Tibial nerve (tissue), 4 donors: ENCODE measurements around the gene LRRC4. TPM values are rescaled to one million over a fixed set of nuclear protein-coding genes. Genes with fewer than 3 reads are reported as not detected.

Source experiments
- DNase-seq, 2 donors: peaks; one replicate each; pipeline ENCODE4 v3.0.0-alpha.2; 2019; ENCODE audit warnings: low spot score in 2 of 2
- H3K27ac ChIP-seq, 4 donors: fragments of 200-600 bp; sonication (generic) in 3 of 4; one replicate each; pipeline ENCODE4 v1.5.1; 2017 to 2019; ENCODE audit warnings: mild to moderate bottlenecking in 1 of 4
- H3K27me3 ChIP-seq, 2 donors: fragments of 200-600 bp; sonication (generic) in 1 of 2; one replicate each; pipeline versions ENCODE4 v1.5.1 to v1.6.0; 2017 to 2019
- H3K36me3 ChIP-seq, 3 donors: fragments of 200-600 bp; sonication (generic); one replicate each; pipeline ENCODE4 v1.5.1; 2018 to 2019
- H3K4me1 ChIP-seq, 4 donors: fragments of 200-600 bp; sonication (generic) in 3 of 4; one replicate each; pipeline ENCODE4 v1.5.1; 2017 to 2019
- H3K4me3 ChIP-seq, 4 donors: fragments of 200-600 bp; sonication (generic) in 3 of 4; one replicate each; pipeline ENCODE4 v1.5.1; 2017 to 2019; ENCODE audit warnings: mild to moderate bottlenecking in 1 of 4, moderate library complexity in 1 of 4
- H3K9me3 ChIP-seq, 4 donors: fragments of 200-600 bp; sonication (generic) in 3 of 4; one replicate each; pipeline ENCODE4 v1.5.1; 2017 to 2019
- EP300 ChIP-seq, 2 donors: sonication (generic); formaldehyde crosslinking; IDR thresholded peaks; one replicate each; pipeline ENCODE4 v1.6.1; 2017; ENCODE audit warnings: antibody characterized with exemption in 2 of 2, mild to moderate bottlenecking in 1 of 2
- POLR2A ChIP-seq, 2 donors: fragments of 450-650 bp; IDR thresholded peaks; one replicate each; pipeline ENCODE4 v1.6.1; 2017; ENCODE audit warnings: antibody characterized with exemption in 2 of 2, mild to moderate bottlenecking in 2 of 2, moderate library complexity in 2 of 2
- WGBS, 2 donors: methylation state at CpG; one replicate each; pipeline ENCODE4 v1.1.5; 2018; 5-methylcytosine and 5-hydroxymethylcytosine counted together
- total RNA-seq, 4 donors: library from RNA; depleted of rRNA; stranded (reverse); fragments of >200 nt; gene quantifications; one replicate each; pipeline ENCODE4 v1.1.0, GENCODE V29; 2016
- TF ChIP-seq, protein P1 (sequence below), 5 experiments: fragments of 200-600 bp in 3 of 5; fragments of 450-650 bp in 2 of 5; sonication (generic) in 3 of 5; IDR thresholded peaks; one replicate each; pipeline ENCODE4 v1.5.1; 2016 to 2019; ENCODE audit warnings: antibody characterized with exemption in 5 of 5, mild to moderate bottlenecking in 3 of 5, moderate library complexity in 2 of 5

LRRC4 gene
- total RNA-seq, 4 donors from 2014 or later, result 2.2 to 2.4 (median 2.3) TPM

DNA sequence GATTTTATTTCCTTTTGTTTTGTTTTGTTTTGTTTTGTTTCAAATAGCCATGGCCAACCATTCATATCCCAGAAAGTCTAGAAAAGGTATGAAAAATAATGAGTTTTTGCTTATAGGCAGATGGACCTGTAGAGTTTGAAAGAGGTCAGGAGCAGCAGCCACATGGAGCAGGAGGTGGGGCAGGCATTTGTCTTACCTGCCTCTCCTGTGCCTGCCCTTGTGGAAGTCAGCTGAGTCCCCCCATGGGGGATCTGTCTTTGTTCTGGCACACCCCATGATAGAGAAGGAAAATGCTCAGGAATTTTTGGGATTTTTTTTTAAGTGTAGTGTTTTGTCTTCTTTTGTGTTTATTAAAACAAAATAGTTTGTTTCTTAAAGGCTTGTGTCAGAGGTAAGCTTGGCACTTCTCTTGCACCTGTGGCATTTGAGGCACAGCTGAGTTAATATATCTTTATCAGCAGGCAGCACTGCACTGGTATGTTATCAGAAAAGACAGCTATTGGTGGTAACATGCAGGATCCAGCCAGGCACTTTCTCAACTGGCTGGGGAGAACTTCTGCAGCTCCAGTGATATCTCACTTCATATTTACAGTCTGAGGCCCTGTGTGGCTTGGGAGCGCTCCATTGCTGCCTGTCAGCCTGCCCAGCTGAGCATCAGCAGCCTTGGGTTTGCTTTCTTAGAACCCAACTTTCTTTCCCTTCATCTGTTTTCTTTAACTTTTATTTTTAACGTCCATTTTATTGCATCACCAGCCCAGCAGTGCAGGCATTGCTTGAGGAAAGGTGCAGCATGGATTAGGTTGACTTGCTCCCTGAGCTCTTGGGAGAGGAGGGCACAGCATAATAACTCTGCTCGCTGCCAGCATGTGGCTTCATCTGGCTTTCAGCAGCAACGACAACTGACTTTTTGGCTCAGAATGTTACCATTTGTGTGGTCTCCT, 44.4 kb downstream of the LRRC4 start:
- TF ChIP-seq POLR2A (IDR thresholded peaks at IDR 0.05) (no peak), EP300 (IDR thresholded peaks at IDR 0.05) (no peak)
- TF ChIP-seq, protein P1, sequence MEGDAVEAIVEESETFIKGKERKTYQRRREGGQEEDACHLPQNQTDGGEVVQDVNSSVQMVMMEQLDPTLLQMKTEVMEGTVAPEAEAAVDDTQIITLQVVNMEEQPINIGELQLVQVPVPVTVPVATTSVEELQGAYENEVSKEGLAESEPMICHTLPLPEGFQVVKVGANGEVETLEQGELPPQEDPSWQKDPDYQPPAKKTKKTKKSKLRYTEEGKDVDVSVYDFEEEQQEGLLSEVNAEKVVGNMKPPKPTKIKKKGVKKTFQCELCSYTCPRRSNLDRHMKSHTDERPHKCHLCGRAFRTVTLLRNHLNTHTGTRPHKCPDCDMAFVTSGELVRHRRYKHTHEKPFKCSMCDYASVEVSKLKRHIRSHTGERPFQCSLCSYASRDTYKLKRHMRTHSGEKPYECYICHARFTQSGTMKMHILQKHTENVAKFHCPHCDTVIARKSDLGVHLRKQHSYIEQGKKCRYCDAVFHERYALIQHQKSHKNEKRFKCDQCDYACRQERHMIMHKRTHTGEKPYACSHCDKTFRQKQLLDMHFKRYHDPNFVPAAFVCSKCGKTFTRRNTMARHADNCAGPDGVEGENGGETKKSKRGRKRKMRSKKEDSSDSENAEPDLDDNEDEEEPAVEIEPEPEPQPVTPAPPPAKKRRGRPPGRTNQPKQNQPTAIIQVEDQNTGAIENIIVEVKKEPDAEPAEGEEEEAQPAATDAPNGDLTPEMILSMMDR (IDR thresholded peaks at IDR 0.05), result no peak
- peaks cover 0 to 12% (median 0%) of the 10 kb centered on the region in 3 donors for H3K36me3 ChIP-seq
- no peak overlapping the region for H3K4me3 ChIP-seq
- no peaks in the 10 kb centered on the region for H3K9me3 ChIP-seq
- H3K4me1 ChIP-seq, result peaks cover 0 to 33% (median 26%) of the 10 kb centered on the region in 4 donors
- no peak for DNase-seq
- 44 to 51% methylated on average over 4 of the region's 4 CpGs for WGBS, 2 donors
- H3K27me3 ChIP-seq, result no peaks in the 10 kb centered on the region
- H3K27ac ChIP-seq, result no peak overlapping the region

GRCh38 chr7:127983804-127984332, 47.4 kb downstream of the LRRC4 start:
- no peak for DNase-seq
- Histone ChIP-seq H3K27me3 (no peaks in the 10 kb centered on the region), H3K4me1 (peaks cover 0 to 26% (median 22%) of the 10 kb centered on the region in 4 donors), H3K36me3 (no peaks in the 10 kb centered on the region), H3K4me3 (no peak overlapping the region), H3K9me3 (peaks cover 0 to 5% (median 0%) of the 10 kb centered on the region in 4 donors), H3K27ac (no peak overlapping the region)
- 77 to 87% methylated on average over 5 of the region's 5 CpGs for WGBS, 2 donors
- TF ChIP-seq POLR2A (IDR thresholded peaks at IDR 0.05) (no peak), EP300 (IDR thresholded peaks at IDR 0.05) (no peak)
- TF ChIP-seq, protein P1 (IDR thresholded peaks at IDR 0.05), result no peak

DNA sequence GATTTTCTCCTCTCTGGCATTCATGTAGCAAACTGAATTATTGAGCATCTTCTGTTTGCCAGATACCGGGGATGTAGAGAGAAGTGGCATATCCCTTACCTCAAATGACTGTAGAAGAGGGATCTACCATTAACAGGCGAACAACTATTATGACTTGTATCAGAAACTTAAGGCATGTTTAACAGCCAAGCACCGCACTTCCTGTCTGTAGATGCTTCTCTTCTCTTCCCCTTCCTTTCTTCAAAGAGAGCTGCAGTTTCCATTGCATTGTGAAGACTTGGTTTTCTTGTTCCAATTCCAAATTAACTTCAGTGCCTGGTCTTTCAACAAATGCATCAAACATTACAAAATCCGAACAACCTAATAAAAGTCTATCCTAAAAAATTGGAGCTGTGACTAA, 49.3 kb downstream of the LRRC4 start:
- peaks cover 0 to 3% (median 0%) of the 10 kb centered on the region in 3 donors for H3K36me3 ChIP-seq
- H3K27me3 ChIP-seq, result no peaks in the 10 kb centered on the region
- H3K4me3 ChIP-seq, result no peak overlapping the region
- peaks cover 0 to 11% (median 7%) of the 10 kb centered on the region in 4 donors for H3K4me1 ChIP-seq
- H3K27ac ChIP-seq, result no peak overlapping the region
- TF ChIP-seq, protein P1 (IDR thresholded peaks at IDR 0.05), result no peak
- TF ChIP-seq EP300 (IDR thresholded peaks at IDR 0.05) (no peak), POLR2A (IDR thresholded peaks at IDR 0.05) (no peak)
- DNase-seq, result no peak
- peaks cover 0 to 8% (median 0%) of the 10 kb centered on the region in 4 donors for H3K9me3 ChIP-seq
- WGBS, 2 donors, result 93 to 95% methylated on average over 4 of the region's 4 CpGs

- Histone ChIP-seq H3K9me3 (peaks cover 0 to 8% (median 0%) of the 10 kb centered on the region in 4 donors), H3K4me1 (peaks cover 0 to 8% (median 2%) of the 10 kb centered on the region in 4 donors), H3K27me3 (no peaks in the 10 kb centered on the region), H3K36me3 (peaks cover 0 to 10% (median 0%) of the 10 kb centered on the region in 3 donors), H3K4me3 (no peak overlapping the region), H3K27ac (no peak overlapping the region)
- no peak for TF ChIP-seq EP300 (IDR thresholded peaks at IDR 0.05)
- TF ChIP-seq, protein P1 (IDR thresholded peaks at IDR 0.05), result no peak
- TF ChIP-seq POLR2A (IDR thresholded peaks at IDR 0.05), result no peak
- DNase-seq, result no peak
- WGBS, 2 donors, result 66 to 75% methylated on average over 1 of the region's 1 CpG
These were observed 50.3 kb downstream of the LRRC4 start for GRCh38 chr7:127980901-127981300.

- no peak overlapping the region for H3K27ac ChIP-seq
- H3K9me3 ChIP-seq, result peaks cover 0 to 8% (median 0%) of the 10 kb centered on the region in 4 donors
- H3K4me1 ChIP-seq, result peaks cover 0 to 10% (median 2%) of the 10 kb centered on the region in 4 donors
- peaks cover 0 to 10% (median 0%) of the 10 kb centered on the region in 3 donors for H3K36me3 ChIP-seq
- DNase-seq, result no peak
- no peak overlapping the region for H3K4me3 ChIP-seq
- TF ChIP-seq POLR2A (IDR thresholded peaks at IDR 0.05) (no peak), EP300 (IDR thresholded peaks at IDR 0.05) (no peak)
- TF ChIP-seq, protein P1 (IDR thresholded peaks at IDR 0.05), result no peak
- no peaks in the 10 kb centered on the region for H3K27me3 ChIP-seq
These were observed 51.5 kb downstream of the LRRC4 start for GRCh38 chr7:127979728-127980126.
